ENCODE results near the gene ZNF622.
A peak's percentile ranks its signal among the peaks of the same experiment; 100 is the strongest.
"Not testable (repeated sequence)": the region's sequence is repeated elsewhere in the genome, so short reads cannot be mapped to it uniquely, and the experiment has no call there.

The ZNF622 gene

GRCh38 chr5:16482891-16483290 lies 17.3 kb upstream of the ZNF622 start:
- no peaks in the 10 kb centered on the region for H3K36me3 ChIP-seq (ENCODE audit: control insufficient read depth in 1 of 2, insufficient read depth in 2 of 2, low read length in 2 of 2)
- no peaks in the 10 kb centered on the region for H3K9me3 ChIP-seq (ENCODE audit: control insufficient read depth in 1 of 2, low read length in 2 of 2)
- H3K27me3 ChIP-seq (ENCODE audit: control insufficient read depth in 1 of 2, insufficient read depth in 2 of 2, low read length in 2 of 2), result no peaks in the 10 kb centered on the region
- H3K9ac ChIP-seq (ENCODE audit: low read depth in 1 of 2, low read length in 2 of 2), result no peak overlapping the region
- H3K4me3 ChIP-seq (ENCODE audit: low read depth in 1 of 2, low read length in 2 of 2), result no peak overlapping the region
- H3K4me1 ChIP-seq (ENCODE audit: control insufficient read depth in 1 of 2, insufficient read depth in 2 of 2, low read length in 2 of 2), result peaks cover 23 to 45% of the 10 kb centered on the region in 2 donors
- H3K27ac ChIP-seq (ENCODE audit: low read depth, low read length), result no peak overlapping the region

GRCh38 chr5:16480821-16481538 lies 15.4 kb upstream of the ZNF622 start:
- H3K27me3 ChIP-seq (ENCODE audit: control insufficient read depth in 1 of 2, insufficient read depth in 2 of 2, low read length in 2 of 2), result no peaks in the 10 kb centered on the region
- H3K4me3 ChIP-seq (ENCODE audit: low read depth in 1 of 2, low read length in 2 of 2), result no peak overlapping the region
- H3K27ac ChIP-seq (ENCODE audit: low read depth, low read length), result no peak overlapping the region
- H3K36me3 ChIP-seq (ENCODE audit: control insufficient read depth in 1 of 2, insufficient read depth in 2 of 2, low read length in 2 of 2), result no peaks in the 10 kb centered on the region
- no peaks in the 10 kb centered on the region for H3K9me3 ChIP-seq (ENCODE audit: control insufficient read depth in 1 of 2, low read length in 2 of 2)
- H3K9ac ChIP-seq (ENCODE audit: low read depth in 1 of 2, low read length in 2 of 2), result no peak overlapping the region
- H3K4me1 ChIP-seq (ENCODE audit: control insufficient read depth in 1 of 2, insufficient read depth in 2 of 2, low read length in 2 of 2), result peaks cover 10 to 30% of the 10 kb centered on the region in 2 donors

GRCh38 chr5:16480144-16480543 lies 14.5 kb upstream of the ZNF622 start:
- Histone ChIP-seq H3K9me3 (ENCODE audit: control insufficient read depth in 1 of 2, low read length in 2 of 2) (no peaks in the 10 kb centered on the region), H3K36me3 (ENCODE audit: control insufficient read depth in 1 of 2, insufficient read depth in 2 of 2, low read length in 2 of 2) (peaks cover 0 to 5% of the 10 kb centered on the region in 2 donors), H3K9ac (ENCODE audit: low read depth in 1 of 2, low read length in 2 of 2) (no peak overlapping the region), H3K27ac (ENCODE audit: low read depth, low read length) (no peak overlapping the region), H3K4me3 (ENCODE audit: low read depth in 1 of 2, low read length in 2 of 2) (no peak overlapping the region), H3K4me1 (ENCODE audit: control insufficient read depth in 1 of 2, insufficient read depth in 2 of 2, low read length in 2 of 2) (peaks cover 10 to 26% of the 10 kb centered on the region in 2 donors), H3K27me3 (ENCODE audit: control insufficient read depth in 1 of 2, insufficient read depth in 2 of 2, low read length in 2 of 2) (no peaks in the 10 kb centered on the region)

- Histone ChIP-seq H3K4me1 (ENCODE audit: control insufficient read depth in 1 of 2, insufficient read depth in 2 of 2, low read length in 2 of 2) (peaks cover 4 to 6% of the 10 kb centered on the region in 2 donors), H3K27ac (ENCODE audit: low read depth, low read length) (no peak overlapping the region), H3K36me3 (ENCODE audit: control insufficient read depth in 1 of 2, insufficient read depth in 2 of 2, low read length in 2 of 2) (peaks cover 0 to 11% of the 10 kb centered on the region in 2 donors), H3K4me3 (ENCODE audit: low read depth in 1 of 2, low read length in 2 of 2) (no peak overlapping the region), H3K9ac (ENCODE audit: low read depth in 1 of 2, low read length in 2 of 2) (no peak overlapping the region), H3K9me3 (ENCODE audit: control insufficient read depth in 1 of 2, low read length in 2 of 2) (no peaks in the 10 kb centered on the region), H3K27me3 (ENCODE audit: control insufficient read depth in 1 of 2, insufficient read depth in 2 of 2, low read length in 2 of 2) (no peaks in the 10 kb centered on the region)
Observed at GRCh38 chr5:16477541-16477940, 11.9 kb upstream of the ZNF622 start.

- peaks cover 0 to 11% of the 10 kb centered on the region in 2 donors for H3K36me3 ChIP-seq (ENCODE audit: control insufficient read depth in 1 of 2, insufficient read depth in 2 of 2, low read length in 2 of 2)
- not testable (repeated sequence) for H3K4me1 ChIP-seq (ENCODE audit: control insufficient read depth in 1 of 2, insufficient read depth in 2 of 2, low read length in 2 of 2); H3K27ac ChIP-seq (ENCODE audit: low read depth, low read length); H3K27me3 ChIP-seq (ENCODE audit: control insufficient read depth in 1 of 2, insufficient read depth in 2 of 2, low read length in 2 of 2); H3K9me3 ChIP-seq (ENCODE audit: control insufficient read depth in 1 of 2, low read length in 2 of 2); H3K4me3 ChIP-seq (ENCODE audit: low read depth in 1 of 2, low read length in 2 of 2); H3K9ac ChIP-seq (ENCODE audit: low read depth in 1 of 2, low read length in 2 of 2)
Observed at GRCh38 chr5:16476417-16476816, 10.8 kb upstream of the ZNF622 start.

- no peak overlapping the region for H3K27ac ChIP-seq (ENCODE audit: low read depth, low read length)
- H3K9ac ChIP-seq (ENCODE audit: low read depth in 1 of 2, low read length in 2 of 2), result no peak overlapping the region
- H3K4me1 ChIP-seq (ENCODE audit: control insufficient read depth in 1 of 2, insufficient read depth in 2 of 2, low read length in 2 of 2), result peaks cover 13 to 23% of the 10 kb centered on the region in 2 donors
- no peak overlapping the region for H3K4me3 ChIP-seq (ENCODE audit: low read depth in 1 of 2, low read length in 2 of 2)
- H3K9me3 ChIP-seq (ENCODE audit: control insufficient read depth in 1 of 2, low read length in 2 of 2), result no peaks in the 10 kb centered on the region
- peaks cover 0 to 11% of the 10 kb centered on the region in 2 donors for H3K36me3 ChIP-seq (ENCODE audit: control insufficient read depth in 1 of 2, insufficient read depth in 2 of 2, low read length in 2 of 2)
- no peaks in the 10 kb centered on the region for H3K27me3 ChIP-seq (ENCODE audit: control insufficient read depth in 1 of 2, insufficient read depth in 2 of 2, low read length in 2 of 2)
Observed at GRCh38 chr5:16471387-16471786, 5.8 kb upstream of the ZNF622 start.

GRCh38 chr5:16467363-16468219 lies 2.0 kb upstream of the ZNF622 start:
- peaks cover 10 to 11% of the 10 kb centered on the region in 2 donors for H3K36me3 ChIP-seq (ENCODE audit: control insufficient read depth in 1 of 2, insufficient read depth in 2 of 2, low read length in 2 of 2)
- no peaks in the 10 kb centered on the region for H3K27me3 ChIP-seq (ENCODE audit: control insufficient read depth in 1 of 2, insufficient read depth in 2 of 2, low read length in 2 of 2)
- H3K4me3 ChIP-seq (ENCODE audit: low read depth in 1 of 2, low read length in 2 of 2), result peak overlapping the region; percentile 100
- peak overlapping the region; percentile 9 to 27 for H3K9ac ChIP-seq (ENCODE audit: low read depth in 1 of 2, low read length in 2 of 2)
- H3K9me3 ChIP-seq (ENCODE audit: control insufficient read depth in 1 of 2, low read length in 2 of 2), result no peaks in the 10 kb centered on the region
- peaks cover 34 to 45% of the 10 kb centered on the region in 2 donors for H3K4me1 ChIP-seq (ENCODE audit: control insufficient read depth in 1 of 2, insufficient read depth in 2 of 2, low read length in 2 of 2)
- no peak overlapping the region for H3K27ac ChIP-seq (ENCODE audit: low read depth, low read length)

- H3K27ac ChIP-seq (ENCODE audit: low read depth, low read length), result peak overlapping the region; percentile 65
- H3K36me3 ChIP-seq (ENCODE audit: control insufficient read depth in 1 of 2, insufficient read depth in 2 of 2, low read length in 2 of 2), result peaks cover 28 to 34% of the 10 kb centered on the region in 2 donors
- peak overlapping the region; percentile 100 for H3K4me3 ChIP-seq (ENCODE audit: low read depth in 1 of 2, low read length in 2 of 2)
- H3K9ac ChIP-seq (ENCODE audit: low read depth in 1 of 2, low read length in 2 of 2), result peak overlapping the region; percentile 84 to 94
- peaks cover 55 to 57% of the 10 kb centered on the region in 2 donors for H3K4me1 ChIP-seq (ENCODE audit: control insufficient read depth in 1 of 2, insufficient read depth in 2 of 2, low read length in 2 of 2)
- H3K9me3 ChIP-seq (ENCODE audit: control insufficient read depth in 1 of 2, low read length in 2 of 2), result no peaks in the 10 kb centered on the region
- no peaks in the 10 kb centered on the region for H3K27me3 ChIP-seq (ENCODE audit: control insufficient read depth in 1 of 2, insufficient read depth in 2 of 2, low read length in 2 of 2)
Observed at GRCh38 chr5:16464664-16465543, 696 bp downstream of the ZNF622 start.

GRCh38 chr5:16464231-16464630 lies 1.4 kb downstream of the ZNF622 start:
- Histone ChIP-seq H3K36me3 (ENCODE audit: control insufficient read depth in 1 of 2, insufficient read depth in 2 of 2, low read length in 2 of 2) (peaks cover 28 to 41% of the 10 kb centered on the region in 2 donors), H3K4me3 (ENCODE audit: low read depth in 1 of 2, low read length in 2 of 2) (peak overlapping the region; percentile 100), H3K4me1 (ENCODE audit: control insufficient read depth in 1 of 2, insufficient read depth in 2 of 2, low read length in 2 of 2) (peaks cover 55 to 57% of the 10 kb centered on the region in 2 donors), H3K27me3 (ENCODE audit: control insufficient read depth in 1 of 2, insufficient read depth in 2 of 2, low read length in 2 of 2) (no peaks in the 10 kb centered on the region), H3K9ac (ENCODE audit: low read depth in 1 of 2, low read length in 2 of 2) (peak overlapping the region; percentile 84 to 94), H3K9me3 (ENCODE audit: control insufficient read depth in 1 of 2, low read length in 2 of 2) (no peaks in the 10 kb centered on the region), H3K27ac (ENCODE audit: low read depth, low read length) (no peak overlapping the region)

Data from duodenal mucosa (tissue), 2 donors.